Measurements from ENCODE around the gene ARHGEF28.

ARHGEF28 gene

DNA sequence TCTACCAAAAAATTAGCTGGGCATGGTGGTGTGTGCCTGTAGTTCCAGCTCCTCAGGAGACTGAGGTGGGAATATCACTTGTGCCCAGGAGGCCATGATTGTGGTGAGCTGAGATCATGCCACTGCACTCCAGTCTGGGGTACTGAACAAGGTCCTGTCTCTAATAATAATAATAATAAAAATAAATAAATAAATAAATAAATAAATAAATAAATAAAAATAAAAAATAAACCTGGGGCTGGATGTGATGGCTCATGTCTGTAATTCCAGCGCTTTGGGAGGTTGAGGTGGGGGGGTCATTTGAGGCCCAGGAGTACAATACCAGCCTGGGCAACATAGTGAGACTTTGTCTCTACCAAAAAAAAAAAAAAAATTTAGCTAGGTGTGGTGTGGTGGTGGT is 113.7 kb downstream of the ARHGEF28 start:
- no peak overlapping the region for H3K4ac ChIP-seq (ENCODE audit: low read depth, low read length)
- H4K91ac ChIP-seq (ENCODE audit: low read depth, low read length) = no peak overlapping the region
- H2AK5ac ChIP-seq (ENCODE audit: low read length) = no peak overlapping the region
- no peak overlapping the region for H4K12ac ChIP-seq (ENCODE audit: low read depth, low read length)
- H3K27me3 ChIP-seq (ENCODE audit: insufficient read depth, low read length) = no peaks in the 10 kb centered on the region
- no peak overlapping the region for H3K9ac ChIP-seq (ENCODE audit: low read length)
- H2BK120ac ChIP-seq (ENCODE audit: insufficient read depth, low read length, poor library complexity) = no peak overlapping the region
- no peak overlapping the region for H4K8ac ChIP-seq (ENCODE audit: low read depth, low read length)
- no peaks in the 10 kb centered on the region for H3K36me3 ChIP-seq (ENCODE audit: control insufficient read depth in 1 of 2, insufficient read depth in 2 of 2, low read length in 2 of 2)
- no peak overlapping the region for H2AFZ ChIP-seq (ENCODE audit: insufficient read depth, low read length, poor library complexity)
- H3K9me3 ChIP-seq (ENCODE audit: insufficient read depth, low read depth, low read length) = no peaks in the 10 kb centered on the region
- no peak overlapping the region for H3K18ac ChIP-seq (ENCODE audit: low read length)
- H3K4me3 ChIP-seq (ENCODE audit: low read depth, low read length) = no peak overlapping the region
- no peak for DNase-seq
- H3K4me2 ChIP-seq (ENCODE audit: low read length) = no peak overlapping the region
- no peak overlapping the region for H2BK5ac ChIP-seq (ENCODE audit: low read depth, low read length, poor library complexity)
- H3K14ac ChIP-seq (ENCODE audit: low read length) = no peak overlapping the region
- no peaks in the 10 kb centered on the region for H3K79me2 ChIP-seq (ENCODE audit: control insufficient read depth, insufficient read depth, low read length, poor library complexity)
- H3K27ac ChIP-seq (ENCODE audit: low read depth, low read length) = no peak overlapping the region
- no peaks in the 10 kb centered on the region for H3K79me1 ChIP-seq (ENCODE audit: low read length)
- WGBS (ENCODE audit: extremely low coverage, insufficient coverage, insufficient read length) = no CpG with 5 or more reads among the region's 1 CpG
- H3K23ac ChIP-seq (ENCODE audit: low read length) = no peak overlapping the region
- no peaks in the 10 kb centered on the region for H3K4me1 ChIP-seq (ENCODE audit: control insufficient read depth in 1 of 2, insufficient read depth in 2 of 2, low read length in 2 of 2)
- no peak overlapping the region for H2BK12ac ChIP-seq (ENCODE audit: low read length)

DNA sequence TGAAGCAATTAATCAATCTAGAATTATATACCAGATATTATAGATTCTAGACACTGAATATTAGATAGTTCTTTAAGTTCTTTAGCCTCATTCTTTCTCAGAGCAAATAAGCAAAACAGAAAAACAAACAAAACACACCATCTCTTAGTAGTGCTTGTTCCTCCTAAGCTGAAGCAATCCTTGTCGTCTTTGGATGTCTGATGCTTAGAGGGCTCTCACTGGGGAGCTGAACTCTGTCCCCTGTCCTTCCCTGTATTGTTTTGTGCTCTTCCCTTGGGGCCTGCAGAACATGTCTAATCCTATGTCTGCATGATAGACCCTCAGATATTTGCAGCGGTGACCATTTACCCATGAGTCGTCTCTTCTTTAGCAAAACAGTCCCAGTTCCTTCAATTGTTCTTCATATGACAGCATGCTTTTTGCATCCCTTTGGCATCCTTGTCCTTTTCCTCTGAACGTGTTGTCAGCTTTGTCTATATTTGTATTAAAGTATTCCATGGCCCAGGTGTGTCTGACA is 114.3 kb downstream of the ARHGEF28 start:
- H3K14ac ChIP-seq (ENCODE audit: low read length) = no peak overlapping the region
- H3K23ac ChIP-seq (ENCODE audit: low read length) = no peak overlapping the region
- no CpG with 5 or more reads among the region's 4 CpGs for WGBS (ENCODE audit: extremely low coverage, insufficient coverage, insufficient read length)
- H4K12ac ChIP-seq (ENCODE audit: low read depth, low read length) = no peak overlapping the region
- H4K91ac ChIP-seq (ENCODE audit: low read depth, low read length) = no peak overlapping the region
- H3K18ac ChIP-seq (ENCODE audit: low read length) = no peak overlapping the region
- DNase-seq = no peak
- no peak overlapping the region for H3K4me2 ChIP-seq (ENCODE audit: low read length)
- H2AK5ac ChIP-seq (ENCODE audit: low read length) = no peak overlapping the region
- H3K79me2 ChIP-seq (ENCODE audit: control insufficient read depth, insufficient read depth, low read length, poor library complexity) = no peaks in the 10 kb centered on the region
- no peak overlapping the region for H3K4me3 ChIP-seq (ENCODE audit: low read depth, low read length)
- H4K8ac ChIP-seq (ENCODE audit: low read depth, low read length) = no peak overlapping the region
- no peaks in the 10 kb centered on the region for H3K27me3 ChIP-seq (ENCODE audit: insufficient read depth, low read length)
- H3K9ac ChIP-seq (ENCODE audit: low read length) = no peak overlapping the region
- H2BK120ac ChIP-seq (ENCODE audit: insufficient read depth, low read length, poor library complexity) = no peak overlapping the region
- no peak overlapping the region for H2AFZ ChIP-seq (ENCODE audit: insufficient read depth, low read length, poor library complexity)
- H3K79me1 ChIP-seq (ENCODE audit: low read length) = no peaks in the 10 kb centered on the region
- no peak overlapping the region for H3K4ac ChIP-seq (ENCODE audit: low read depth, low read length)
- no peak overlapping the region for H3K27ac ChIP-seq (ENCODE audit: low read depth, low read length)
- no peak overlapping the region for H2BK5ac ChIP-seq (ENCODE audit: low read depth, low read length, poor library complexity)
- no peaks in the 10 kb centered on the region for H3K4me1 ChIP-seq (ENCODE audit: control insufficient read depth in 1 of 2, insufficient read depth in 2 of 2, low read length in 2 of 2)
- H2BK12ac ChIP-seq (ENCODE audit: low read length) = no peak overlapping the region
- H3K36me3 ChIP-seq (ENCODE audit: control insufficient read depth in 1 of 2, insufficient read depth in 2 of 2, low read length in 2 of 2) = no peaks in the 10 kb centered on the region
- H3K9me3 ChIP-seq (ENCODE audit: insufficient read depth, low read depth, low read length) = no peaks in the 10 kb centered on the region

DNA sequence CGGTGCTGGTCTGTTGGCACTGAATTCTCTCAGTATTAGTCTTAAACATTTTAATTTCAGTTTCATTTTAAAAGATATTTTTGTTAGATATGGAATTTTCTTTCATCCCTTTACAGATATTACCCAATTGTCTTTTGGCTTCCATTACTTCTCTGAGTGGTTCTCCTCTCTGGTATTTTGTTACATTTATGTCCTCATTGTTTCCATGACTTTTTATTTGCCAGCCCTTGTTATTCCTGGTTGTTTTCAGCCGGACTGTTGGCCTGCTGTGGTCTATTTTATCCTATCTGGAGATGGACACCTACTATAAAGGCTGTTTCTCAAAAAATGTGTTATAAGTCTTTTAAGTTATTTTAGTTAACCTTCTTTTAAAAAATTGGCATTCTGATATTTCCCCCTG is 117.2 kb downstream of the ARHGEF28 start:
- H2BK120ac ChIP-seq (ENCODE audit: insufficient read depth, low read length, poor library complexity) = no peak overlapping the region
- no peaks in the 10 kb centered on the region for H3K79me1 ChIP-seq (ENCODE audit: low read length)
- H3K4me1 ChIP-seq (ENCODE audit: control insufficient read depth in 1 of 2, insufficient read depth in 2 of 2, low read length in 2 of 2) = no peaks in the 10 kb centered on the region
- H3K14ac ChIP-seq (ENCODE audit: low read length) = no peak overlapping the region
- no peak overlapping the region for H2AFZ ChIP-seq (ENCODE audit: insufficient read depth, low read length, poor library complexity)
- no peaks in the 10 kb centered on the region for H3K36me3 ChIP-seq (ENCODE audit: control insufficient read depth in 1 of 2, insufficient read depth in 2 of 2, low read length in 2 of 2)
- no peaks in the 10 kb centered on the region for H3K79me2 ChIP-seq (ENCODE audit: control insufficient read depth, insufficient read depth, low read length, poor library complexity)
- no peak overlapping the region for H4K12ac ChIP-seq (ENCODE audit: low read depth, low read length)
- H4K91ac ChIP-seq (ENCODE audit: low read depth, low read length) = no peak overlapping the region
- no peak for DNase-seq
- H3K4me3 ChIP-seq (ENCODE audit: low read depth, low read length) = no peak overlapping the region
- no peak overlapping the region for H3K18ac ChIP-seq (ENCODE audit: low read length)
- H2BK5ac ChIP-seq (ENCODE audit: low read depth, low read length, poor library complexity) = no peak overlapping the region
- no peaks in the 10 kb centered on the region for H3K9me3 ChIP-seq (ENCODE audit: insufficient read depth, low read depth, low read length)
- no peak overlapping the region for H3K4ac ChIP-seq (ENCODE audit: low read depth, low read length)
- H2AK5ac ChIP-seq (ENCODE audit: low read length) = no peak overlapping the region
- H3K4me2 ChIP-seq (ENCODE audit: low read length) = no peak overlapping the region
- H3K27me3 ChIP-seq (ENCODE audit: insufficient read depth, low read length) = no peaks in the 10 kb centered on the region
- no peak overlapping the region for H2BK12ac ChIP-seq (ENCODE audit: low read length)
- no peak overlapping the region for H3K23ac ChIP-seq (ENCODE audit: low read length)
- no peak overlapping the region for H3K9ac ChIP-seq (ENCODE audit: low read length)
- WGBS (ENCODE audit: extremely low coverage, insufficient coverage, insufficient read length) = no CpG with 5 or more reads among the region's 2 CpGs
- no peak overlapping the region for H3K27ac ChIP-seq (ENCODE audit: low read depth, low read length)
- no peak overlapping the region for H4K8ac ChIP-seq (ENCODE audit: low read depth, low read length)

DNA sequence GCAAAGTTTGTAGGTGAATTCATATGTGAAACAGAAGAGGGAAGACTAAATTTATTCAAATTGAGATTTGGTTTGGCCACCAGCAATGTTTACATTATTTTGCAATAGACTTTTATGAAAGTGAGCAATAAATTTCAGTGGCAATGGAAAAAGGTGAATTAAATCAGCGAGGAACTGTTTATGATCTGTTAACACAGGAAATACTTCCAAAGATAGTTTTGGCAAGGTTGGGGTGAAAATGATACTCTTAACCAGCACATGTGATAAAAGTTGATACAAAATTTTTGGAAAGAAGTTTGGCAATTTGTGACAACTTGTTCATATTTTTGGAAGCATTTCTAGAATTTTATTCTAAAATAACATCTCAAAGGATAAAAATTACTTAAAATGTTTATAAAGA is 119.8 kb downstream of the ARHGEF28 start:
- no peak overlapping the region for H2BK12ac ChIP-seq (ENCODE audit: low read length)
- no peaks in the 10 kb centered on the region for H3K79me1 ChIP-seq (ENCODE audit: low read length)
- H3K14ac ChIP-seq (ENCODE audit: low read length) = no peak overlapping the region
- H3K4me1 ChIP-seq (ENCODE audit: control insufficient read depth in 1 of 2, insufficient read depth in 2 of 2, low read length in 2 of 2) = peaks cover 0 to 5% of the 10 kb centered on the region in 2 experiments
- no peak overlapping the region for H4K91ac ChIP-seq (ENCODE audit: low read depth, low read length)
- no peak overlapping the region for H2AFZ ChIP-seq (ENCODE audit: insufficient read depth, low read length, poor library complexity)
- no peak overlapping the region for H3K4ac ChIP-seq (ENCODE audit: low read depth, low read length)
- H3K4me3 ChIP-seq (ENCODE audit: low read depth, low read length) = no peak overlapping the region
- no peak overlapping the region for H2BK120ac ChIP-seq (ENCODE audit: insufficient read depth, low read length, poor library complexity)
- no peak overlapping the region for H4K12ac ChIP-seq (ENCODE audit: low read depth, low read length)
- WGBS (ENCODE audit: extremely low coverage, insufficient coverage, insufficient read length) = no CpG with 5 or more reads among the region's 1 CpG
- no peak overlapping the region for H3K27ac ChIP-seq (ENCODE audit: low read depth, low read length)
- no peaks in the 10 kb centered on the region for H3K27me3 ChIP-seq (ENCODE audit: insufficient read depth, low read length)
- H3K4me2 ChIP-seq (ENCODE audit: low read length) = no peak overlapping the region
- no peak for DNase-seq
- H3K36me3 ChIP-seq (ENCODE audit: control insufficient read depth in 1 of 2, insufficient read depth in 2 of 2, low read length in 2 of 2) = no peaks in the 10 kb centered on the region
- no peak overlapping the region for H3K23ac ChIP-seq (ENCODE audit: low read length)
- no peak overlapping the region for H4K8ac ChIP-seq (ENCODE audit: low read depth, low read length)
- H2AK5ac ChIP-seq (ENCODE audit: low read length) = no peak overlapping the region
- no peak overlapping the region for H3K9ac ChIP-seq (ENCODE audit: low read length)
- no peak overlapping the region for H3K18ac ChIP-seq (ENCODE audit: low read length)
- H3K9me3 ChIP-seq (ENCODE audit: insufficient read depth, low read depth, low read length) = no peaks in the 10 kb centered on the region
- no peaks in the 10 kb centered on the region for H3K79me2 ChIP-seq (ENCODE audit: control insufficient read depth, insufficient read depth, low read length, poor library complexity)
- no peak overlapping the region for H2BK5ac ChIP-seq (ENCODE audit: low read depth, low read length, poor library complexity)

Data from trophoblast cell (in vitro differentiated cells and primary cell).